CD1c-positive myeloid dendritic cell (primary cell): ENCODE data around the gene SAMD5.

Experiments used
- DNase-seq: peaks from one replicate; pipeline ENCODE4 v3.0.0-alpha.2; 2016; ENCODE audit errors: extremely low spot score

Gene SAMD5

GRCh38 chr6:147567141-147567805, 58.8 kb downstream of the SAMD5 start:
- no peak for DNase-seq

- no peak for DNase-seq
Observed at GRCh38 chr6:147569788-147570187, 61.3 kb downstream of the SAMD5 start.

- no peak for DNase-seq
Observed at GRCh38 chr6:147570681-147571080, 62.2 kb downstream of the SAMD5 start.

- no peak for DNase-seq
Observed at GRCh38 chr6:147577488-147577887, 69.0 kb downstream of the SAMD5 start.

- no peak for DNase-seq
Observed at GRCh38 chr6:147578159-147578558, 69.7 kb downstream of the SAMD5 start.

GRCh38 chr6:147578883-147579282, 70.4 kb downstream of the SAMD5 start:
- DNase-seq, result no peak

- DNase-seq, result no peak
Observed at GRCh38 chr6:147579667-147580066, 71.2 kb downstream of the SAMD5 start.

- no peak for DNase-seq
Observed at GRCh38 chr6:147582991-147583390, 74.5 kb downstream of the SAMD5 start.

- DNase-seq, result no peak
Observed at GRCh38 chr6:147585256-147585655, 76.8 kb downstream of the SAMD5 start.

- no peak for DNase-seq
Observed at GRCh38 chr6:147586044-147586443, 77.6 kb downstream of the SAMD5 start.

- DNase-seq, result no peak
Observed at GRCh38 chr6:147587907-147588306, 79.4 kb downstream of the SAMD5 start.

- no peak for DNase-seq
Observed at GRCh38 chr6:147588469-147588868, 80.0 kb downstream of the SAMD5 start.

- no peak for DNase-seq
Observed at GRCh38 chr6:147589739-147590250, 81.3 kb downstream of the SAMD5 start.

GRCh38 chr6:147595961-147596360, 87.5 kb downstream of the SAMD5 start:
- DNase-seq, result no peak

GRCh38 chr6:147603392-147604081, 95.0 kb downstream of the SAMD5 start:
- DNase-seq, result no peak

- no peak for DNase-seq
Observed at GRCh38 chr6:147604373-147604772, 95.9 kb downstream of the SAMD5 start.

GRCh38 chr6:147611992-147612391, 103.5 kb downstream of the SAMD5 start:
- DNase-seq, result no peak

- DNase-seq, result no peak
Observed at GRCh38 chr6:147614501-147614900, 106.0 kb downstream of the SAMD5 start.

- DNase-seq, result no peak
Observed at GRCh38 chr6:147615659-147616456, 107.4 kb downstream of the SAMD5 start.

GRCh38 chr6:147617366-147617765, 108.9 kb downstream of the SAMD5 start:
- DNase-seq, result no peak

GRCh38 chr6:147618457-147618856, 110.0 kb downstream of the SAMD5 start:
- DNase-seq, result no peak

- DNase-seq, result no peak
Observed at GRCh38 chr6:147618927-147619326, 110.4 kb downstream of the SAMD5 start.
